Immature natural killer cell (primary cell): ENCODE results near the gene APBA3. TPM values are rescaled to one million over a fixed set of nuclear protein-coding genes. Genes with fewer than 3 reads are reported as not detected.
A peak's percentile ranks its signal among the peaks of the same experiment; 100 is the strongest.

ENCODE experiments used
- DNase-seq, 3 donors: peaks; one replicate each; pipeline ENCODE4 v3.0.0; 2022; ENCODE audit warnings: mixed read lengths in 1 of 3
- H3K27ac Mint-ChIP-seq, 6 donors: one replicate each; pipeline ENCODE4 v1.8.0; 2020; ENCODE audit warnings: mixed read lengths in 6 of 6, mild to moderate bottlenecking in 5 of 6, inconsistent platforms in 4 of 6, moderate library complexity in 3 of 6
- H3K27me3 Mint-ChIP-seq, 3 donors: one replicate each; pipeline ENCODE4 v1.8.0; 2020 to 2021; ENCODE audit warnings: low read depth in 3 of 3, mild to moderate bottlenecking in 3 of 3, mixed read lengths in 3 of 3, moderate library complexity in 3 of 3, inconsistent platforms in 1 of 3
- H3K36me3 Mint-ChIP-seq, 3 donors: one replicate each; pipeline ENCODE4 v1.8.0; 2020; ENCODE audit warnings: mixed read lengths in 3 of 3, inconsistent platforms in 2 of 3, mild to moderate bottlenecking in 2 of 3
- H3K4me1 Mint-ChIP-seq, 2 donors: one replicate each; pipeline ENCODE4 v1.8.0; 2020; ENCODE audit warnings: inconsistent platforms in 2 of 2, mild to moderate bottlenecking in 2 of 2, mixed read lengths in 2 of 2, moderate library complexity in 1 of 2
- H3K4me3 Mint-ChIP-seq, 5 donors: one replicate each; pipeline ENCODE4 v1.8.0; 2020; ENCODE audit warnings: mild to moderate bottlenecking in 5 of 5, mixed read lengths in 5 of 5, inconsistent platforms in 3 of 5, moderate library complexity in 3 of 5
- H3K9me3 Mint-ChIP-seq, 6 donors: one replicate each; pipeline ENCODE4 v1.8.0; 2020; ENCODE audit warnings: mild to moderate bottlenecking in 6 of 6, mixed read lengths in 6 of 6, inconsistent platforms in 4 of 6, moderate library complexity in 3 of 6
- polyA plus RNA-seq, 3 donors: library from polyadenylated mRNA; unstranded; fragments of 300-500 nt; fragmentation: Illumina TruSeq; gene quantifications; one replicate each; pipeline ENCODE4 v1.2.3, GENCODE V29; 2021

APBA3 gene
- polyA plus RNA-seq, 3 donors from 2014 or later, result 24.2 to 32.4 (median 31.2) TPM

DNA sequence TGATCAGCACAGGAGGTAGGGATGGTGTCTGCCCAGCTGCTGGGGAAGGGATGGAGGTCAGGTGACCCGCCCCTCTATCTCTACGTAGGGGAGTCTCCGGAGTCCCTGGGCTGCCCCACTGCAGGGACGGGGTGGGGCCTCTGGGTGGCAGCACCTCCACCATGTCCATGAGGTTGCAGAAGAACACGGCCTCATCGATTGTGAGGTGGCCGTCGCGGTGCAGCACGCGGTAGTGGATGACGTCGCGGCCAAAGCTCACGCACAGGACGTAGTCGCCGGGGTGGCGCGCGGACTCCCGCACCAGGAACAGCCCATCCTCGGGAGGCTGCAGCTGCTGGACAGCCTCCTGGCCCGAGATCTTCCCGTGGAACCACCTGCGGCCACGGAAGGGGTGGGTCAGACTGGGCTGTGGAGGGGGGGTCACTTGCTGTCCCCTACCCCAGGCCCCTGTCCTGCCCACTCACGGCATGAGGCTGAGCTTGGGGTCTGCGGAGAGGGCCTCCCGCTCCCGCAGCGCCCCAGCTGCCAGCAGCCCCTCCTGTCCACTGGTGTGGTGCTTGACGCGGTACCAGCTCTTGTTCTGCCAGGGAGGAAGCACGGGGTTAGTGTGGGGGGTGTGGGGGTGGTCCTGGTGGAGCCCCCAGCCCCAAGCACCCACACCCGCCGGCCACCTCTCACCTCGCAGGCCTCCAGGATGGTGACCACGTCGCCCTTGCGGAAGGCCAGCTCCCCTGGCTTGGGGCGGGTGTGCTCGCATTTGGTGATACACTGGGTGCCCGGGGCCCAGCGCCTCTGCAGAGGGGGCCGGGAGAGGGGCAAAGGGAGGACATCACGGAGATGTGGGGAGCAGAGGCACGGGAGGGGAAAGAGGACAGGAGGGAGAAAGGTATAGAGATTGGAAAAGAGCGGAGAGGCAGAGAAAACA lies 22.4 kb upstream of the APBA3 start:
- Mint-ChIP-seq H3K9me3 (peaks cover 0 to 16% (median 6%) of the 10 kb centered on the region in 6 donors), H3K4me3 (peak overlapping the region; percentile 93 to 95 (median 94)), H3K27me3 (peaks cover 12 to 29% (median 17%) of the 10 kb centered on the region in 3 donors), H3K4me1 (peaks cover 52 to 54% of the 10 kb centered on the region in 2 donors), H3K36me3 (peaks cover 24 to 30% (median 25%) of the 10 kb centered on the region in 3 donors), H3K27ac (peak overlapping the region; percentile 89 to 98 (median 95))
- DNase-seq, result peak; percentile 72 to 74 (median 73)

DNA sequence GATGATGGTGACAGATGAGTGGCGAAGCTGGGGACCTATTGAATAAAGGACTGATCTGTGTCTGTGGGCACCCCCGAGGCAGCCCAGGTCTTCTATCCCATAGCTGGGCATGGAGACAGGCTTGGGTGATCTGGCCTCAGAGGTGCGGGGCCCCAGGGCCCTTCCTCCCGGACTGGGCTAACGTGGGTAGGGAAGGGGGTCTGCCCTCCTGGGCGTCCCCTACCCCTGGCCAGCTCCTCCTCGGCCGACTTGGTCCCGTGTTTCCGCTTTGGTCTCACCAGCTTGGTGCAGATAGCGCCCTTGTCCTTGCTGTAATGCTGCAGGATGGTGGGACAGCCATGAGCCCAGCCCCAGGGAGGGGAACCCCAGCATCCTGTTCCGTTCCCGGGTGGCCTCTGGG lies 21.4 kb upstream of the APBA3 start:
- no peak overlapping the region for H3K4me3 Mint-ChIP-seq
- H3K36me3 Mint-ChIP-seq, result peaks cover 24 to 30% (median 25%) of the 10 kb centered on the region in 3 donors
- peaks cover 44 to 48% of the 10 kb centered on the region in 2 donors for H3K4me1 Mint-ChIP-seq
- H3K27ac Mint-ChIP-seq, result peak overlapping the region in 3 of 6 donors; percentile 74 to 85 (median 76)
- H3K9me3 Mint-ChIP-seq, result peaks cover 0 to 16% (median 6%) of the 10 kb centered on the region in 6 donors
- H3K27me3 Mint-ChIP-seq, result peaks cover 10 to 24% (median 16%) of the 10 kb centered on the region in 3 donors
- DNase-seq, result no peak

DNA sequence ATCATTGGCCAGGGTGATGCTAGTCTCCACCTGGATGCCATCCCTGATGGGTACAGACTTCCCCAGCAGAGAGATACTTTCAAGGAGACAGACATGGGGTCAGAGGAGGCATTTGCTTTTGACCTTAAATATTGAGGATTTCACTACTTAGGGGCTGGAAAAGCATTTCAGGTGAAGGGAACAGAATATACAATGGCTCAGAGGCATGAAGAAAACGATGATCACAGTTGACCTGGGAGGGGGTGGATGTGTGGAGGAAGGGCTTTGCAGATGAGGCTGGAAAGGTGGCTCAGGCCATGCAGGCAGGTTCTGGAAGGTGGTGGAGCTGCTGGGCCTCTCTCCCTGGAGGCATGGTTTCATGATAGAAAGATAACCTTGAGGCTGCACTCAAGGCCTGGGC lies 20.8 kb upstream of the APBA3 start:
- peak overlapping the region in 3 of 5 donors; percentile 8 to 22 (median 9) for H3K4me3 Mint-ChIP-seq
- H3K9me3 Mint-ChIP-seq, result peaks cover 0 to 16% (median 6%) of the 10 kb centered on the region in 6 donors
- peaks cover 10 to 24% (median 16%) of the 10 kb centered on the region in 3 donors for H3K27me3 Mint-ChIP-seq
- H3K27ac Mint-ChIP-seq, result peak overlapping the region; percentile 65 to 85 (median 80)
- DNase-seq, result no peak
- peaks cover 40 to 43% of the 10 kb centered on the region in 2 donors for H3K4me1 Mint-ChIP-seq
- peaks cover 24 to 30% (median 25%) of the 10 kb centered on the region in 3 donors for H3K36me3 Mint-ChIP-seq

- H3K4me3 Mint-ChIP-seq, result peak overlapping the region in 1 of 5 donors; percentile 33
- peaks cover 0 to 16% (median 6%) of the 10 kb centered on the region in 6 donors for H3K9me3 Mint-ChIP-seq
- peaks cover 34 to 35% of the 10 kb centered on the region in 2 donors for H3K4me1 Mint-ChIP-seq
- H3K27me3 Mint-ChIP-seq, result peaks cover 3 to 20% (median 14%) of the 10 kb centered on the region in 3 donors
- H3K27ac Mint-ChIP-seq, result peak overlapping the region; percentile 34 to 86 (median 82)
- peaks cover 24 to 30% (median 25%) of the 10 kb centered on the region in 3 donors for H3K36me3 Mint-ChIP-seq
- DNase-seq, result no peak
These were observed 20.1 kb upstream of the APBA3 start for GRCh38 chr19:3781603-3782002.

GRCh38 chr19:3780786-3781304 lies 19.4 kb upstream of the APBA3 start:
- peaks cover 32 to 36% of the 10 kb centered on the region in 2 donors for H3K4me1 Mint-ChIP-seq
- H3K9me3 Mint-ChIP-seq, result peaks cover 0 to 16% (median 6%) of the 10 kb centered on the region in 6 donors
- DNase-seq, result peak in 1 of 3 donors; percentile 34
- peak overlapping the region; percentile 55 to 86 (median 78) for H3K27ac Mint-ChIP-seq
- H3K36me3 Mint-ChIP-seq, result peaks cover 24 to 30% (median 25%) of the 10 kb centered on the region in 3 donors
- H3K27me3 Mint-ChIP-seq, result peaks cover 3 to 17% (median 13%) of the 10 kb centered on the region in 3 donors
- no peak overlapping the region for H3K4me3 Mint-ChIP-seq

DNA sequence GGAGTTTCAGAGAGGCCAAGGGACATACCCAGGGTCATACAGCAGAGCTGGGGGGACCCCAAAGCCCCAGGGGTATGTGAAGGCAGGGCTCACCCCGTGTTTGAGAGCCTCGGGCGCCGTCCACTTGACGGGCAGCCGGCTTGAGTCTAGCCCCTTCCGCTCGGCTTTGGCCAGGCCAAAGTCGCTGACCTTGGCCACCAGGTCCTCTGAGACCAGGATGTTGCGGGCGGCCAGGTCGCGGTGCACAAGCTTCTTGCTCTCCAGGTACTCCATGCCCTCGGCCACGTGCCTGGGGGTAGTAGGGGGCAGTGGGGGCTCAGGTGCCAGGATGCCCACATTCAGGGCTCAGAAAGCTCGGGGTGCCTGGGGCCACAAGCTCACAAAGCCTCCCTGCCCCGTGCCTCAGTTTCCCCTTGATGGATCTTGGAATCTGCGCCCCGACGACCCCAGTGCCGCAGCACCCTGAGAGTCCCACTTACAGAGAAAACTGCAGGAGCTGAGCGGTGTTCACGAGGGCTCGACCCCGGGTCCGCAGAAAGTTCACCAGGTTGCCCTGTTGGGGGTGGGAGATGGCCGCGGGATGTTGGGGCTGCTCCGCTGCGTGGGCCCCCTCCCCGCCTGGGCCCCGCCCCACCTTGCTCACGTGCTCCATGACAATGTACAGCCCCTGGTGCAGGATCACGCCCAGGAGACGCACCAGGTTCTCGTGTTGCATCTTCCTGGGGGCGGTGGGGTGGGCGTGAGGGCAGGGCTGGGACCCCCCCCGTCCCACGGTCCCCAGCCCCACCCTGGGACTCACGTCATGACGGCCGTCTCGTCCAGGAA lies 17.6 kb upstream of the APBA3 start:
- peaks cover 25 to 32% of the 10 kb centered on the region in 2 donors for H3K4me1 Mint-ChIP-seq
- H3K9me3 Mint-ChIP-seq, result peaks cover 0 to 16% (median 6%) of the 10 kb centered on the region in 6 donors
- H3K36me3 Mint-ChIP-seq, result peaks cover 21 to 29% (median 26%) of the 10 kb centered on the region in 3 donors
- H3K27me3 Mint-ChIP-seq, result peaks cover 3 to 5% (median 5%) of the 10 kb centered on the region in 3 donors
- no peak for DNase-seq
- H3K27ac Mint-ChIP-seq, result no peak overlapping the region
- no peak overlapping the region for H3K4me3 Mint-ChIP-seq

DNA sequence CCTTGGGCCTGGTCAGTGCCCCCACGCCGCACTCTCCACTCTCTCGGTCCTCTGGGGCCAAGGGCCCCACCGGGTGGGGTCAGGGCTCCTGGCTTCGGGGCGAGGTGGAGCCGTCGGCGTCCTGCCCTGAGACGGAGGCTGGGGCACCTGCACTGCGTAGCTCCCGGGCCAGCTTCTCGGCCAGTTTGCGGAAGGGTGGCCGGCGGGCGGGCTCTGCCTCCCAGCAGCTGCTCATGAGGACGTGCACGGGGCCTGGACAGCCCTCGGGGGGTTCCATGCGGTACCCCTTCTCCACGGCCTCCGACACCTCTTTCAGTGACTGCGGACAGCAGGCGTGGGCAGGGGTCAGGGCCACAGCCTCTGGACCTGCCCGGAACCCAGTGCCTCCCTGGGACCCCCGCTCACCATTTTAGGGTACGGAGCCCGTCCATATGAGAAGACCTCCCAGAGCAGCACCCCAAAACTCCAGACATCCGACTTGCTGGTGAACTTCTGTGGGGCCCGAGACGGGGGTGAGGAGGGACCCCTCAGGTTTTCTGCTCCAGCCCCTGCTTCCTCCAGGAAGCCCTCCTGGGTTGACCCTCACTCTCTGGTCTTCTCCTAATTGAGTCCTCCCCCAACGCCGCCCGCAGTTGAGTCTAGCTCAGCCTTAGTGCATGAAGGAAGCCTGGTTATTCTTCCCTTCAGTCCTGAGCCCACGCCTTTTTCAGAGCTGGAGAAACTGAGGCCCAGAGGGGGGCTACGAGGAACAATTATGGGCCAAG lies 16.8 kb upstream of the APBA3 start:
- Mint-ChIP-seq H3K4me3 (no peak overlapping the region), H3K4me1 (peaks cover 22 to 32% of the 10 kb centered on the region in 2 donors), H3K9me3 (peaks cover 0 to 16% (median 6%) of the 10 kb centered on the region in 6 donors), H3K36me3 (peaks cover 21 to 25% (median 21%) of the 10 kb centered on the region in 3 donors), H3K27ac (peak overlapping the region in 1 of 6 donors; percentile 11), H3K27me3 (peaks cover 0 to 3% (median 2%) of the 10 kb centered on the region in 3 donors)
- no peak for DNase-seq

GRCh38 chr19:3776479-3777040 lies 15.1 kb upstream of the APBA3 start:
- H3K36me3 Mint-ChIP-seq, result peaks cover 8 to 12% (median 9%) of the 10 kb centered on the region in 3 donors
- H3K27me3 Mint-ChIP-seq, result peaks cover 0 to 3% (median 0%) of the 10 kb centered on the region in 3 donors
- no peak overlapping the region for H3K4me3 Mint-ChIP-seq
- H3K9me3 Mint-ChIP-seq, result peaks cover 0 to 7% (median 0%) of the 10 kb centered on the region in 6 donors
- DNase-seq, result no peak
- peaks cover 13 to 23% of the 10 kb centered on the region in 2 donors for H3K4me1 Mint-ChIP-seq
- H3K27ac Mint-ChIP-seq, result peak overlapping the region in 2 of 6 donors; percentile 68 to 84

GRCh38 chr19:3775831-3776230 lies 14.3 kb upstream of the APBA3 start:
- Mint-ChIP-seq H3K4me3 (no peak overlapping the region), H3K4me1 (peaks cover 6 to 15% of the 10 kb centered on the region in 2 donors), H3K9me3 (peaks cover 0 to under 1% (median 0%) of the 10 kb centered on the region in 6 donors), H3K27me3 (peaks cover 0 to 2% (median 0%) of the 10 kb centered on the region in 3 donors), H3K36me3 (peaks cover under 1 to 5% (median 1%) of the 10 kb centered on the region in 3 donors), H3K27ac (no peak overlapping the region)
- DNase-seq, result no peak

GRCh38 chr19:3775374-3775711 lies 13.9 kb upstream of the APBA3 start:
- H3K9me3 Mint-ChIP-seq, result no peaks in the 10 kb centered on the region
- no peak overlapping the region for H3K27ac Mint-ChIP-seq
- DNase-seq, result no peak
- H3K27me3 Mint-ChIP-seq, result no peaks in the 10 kb centered on the region
- H3K4me3 Mint-ChIP-seq, result no peak overlapping the region
- H3K4me1 Mint-ChIP-seq, result peaks cover 5 to 14% of the 10 kb centered on the region in 2 donors
- H3K36me3 Mint-ChIP-seq, result peaks cover 0 to 4% (median 0%) of the 10 kb centered on the region in 3 donors

- H3K4me3 Mint-ChIP-seq, result no peak overlapping the region
- no peaks in the 10 kb centered on the region for H3K27me3 Mint-ChIP-seq
- H3K27ac Mint-ChIP-seq, result peak overlapping the region in 2 of 6 donors; percentile 53 to 73
- peaks cover 5 to 14% of the 10 kb centered on the region in 2 donors for H3K4me1 Mint-ChIP-seq
- no peaks in the 10 kb centered on the region for H3K9me3 Mint-ChIP-seq
- H3K36me3 Mint-ChIP-seq, result peaks cover 0 to 4% (median 0%) of the 10 kb centered on the region in 3 donors
- DNase-seq, result no peak
These were observed 13.3 kb upstream of the APBA3 start for GRCh38 chr19:3774621-3775373.
